ENCODE results near the gene RUNX2.

- TF ChIP-seq POLR2A (IDR thresholded peaks at IDR 0.05): no peak
- no peak for TF ChIP-seq CTCF (IDR thresholded peaks at IDR 0.05 in 8 of 11, conservative IDR thresholded peaks at IDR 0.05 in 3 of 11)
- no peak for TF ChIP-seq POLR2AphosphoS5 (IDR thresholded peaks at IDR 0.05)
Measured at GRCh38 chr6:45328523-45328922, 393 bp downstream of the RUNX2 start.

Measured in spleen (tissue), 7 donors.